Measurements from ENCODE around the gene ATOH8.
A peak's percentile ranks its signal among the peaks of the same experiment; 100 is the strongest.

ATOH8 gene

GRCh38 chr2:85787981-85788340 lies 34.2 kb downstream of the ATOH8 start:
- Histone ChIP-seq H2BK5ac (ENCODE audit: low read depth, low read length, poor library complexity, severe bottlenecking) (no peak overlapping the region), H2BK15ac (ENCODE audit: low read depth, poor library complexity, severe bottlenecking) (no peak overlapping the region), H3K36me3 (ENCODE audit: control insufficient read depth in 1 of 2, insufficient read depth in 2 of 2, low read depth in 1 of 2, low read length in 2 of 2) (peaks cover 4 to 22% of the 10 kb centered on the region in 2 experiments), H3K4me2 (ENCODE audit: low read length, poor library complexity, severe bottlenecking) (no peak overlapping the region), H3K4me1 (ENCODE audit: control insufficient read depth, insufficient read depth, low read depth, low read length) (peaks cover 33% of the 10 kb centered on the region), H3K27ac (ENCODE audit: low read length, poor library complexity, severe bottlenecking) (no peak overlapping the region), H3K14ac (ENCODE audit: low read length in 2 of 2) (no peak overlapping the region), H3K18ac (ENCODE audit: low read depth in 1 of 2, low read length in 2 of 2) (no peak overlapping the region), H3K9me3 (ENCODE audit: control insufficient read depth, low read length) (no peaks in the 10 kb centered on the region), H4K8ac (ENCODE audit: low read length) (no peak overlapping the region), H3K79me1 (replicated peaks; ENCODE audit: low read length, poor library complexity, severe bottlenecking) (no peaks in the 10 kb centered on the region), H3K4me3 (ENCODE audit: insufficient read depth in 1 of 2, low read depth in 1 of 2, low read length in 2 of 2) (no peak overlapping the region), H2AK5ac (ENCODE audit: low read length, severe bottlenecking) (no peak overlapping the region), H4K91ac (ENCODE audit: low read length) (no peak overlapping the region), H3K4ac (ENCODE audit: low read depth in 1 of 2, low read length in 2 of 2) (no peak overlapping the region), H2BK12ac (ENCODE audit: low read length in 2 of 2) (no peak overlapping the region), H3K27me3 (ENCODE audit: control insufficient read depth in 1 of 2, insufficient read depth in 1 of 2, low read length in 2 of 2) (peaks cover 5 to 9% of the 10 kb centered on the region in 2 experiments), H2AFZ (ENCODE audit: low read depth, low read length) (no peak overlapping the region), H2BK120ac (ENCODE audit: low read depth, low read length) (no peak overlapping the region), H3K9ac (ENCODE audit: low read length) (no peak overlapping the region), H3K23ac (ENCODE audit: low read length in 2 of 2) (no peak overlapping the region)
- DNase-seq = no peak
- WGBS = 95% methylated on average over 6 of the region's 6 CpGs

DNA sequence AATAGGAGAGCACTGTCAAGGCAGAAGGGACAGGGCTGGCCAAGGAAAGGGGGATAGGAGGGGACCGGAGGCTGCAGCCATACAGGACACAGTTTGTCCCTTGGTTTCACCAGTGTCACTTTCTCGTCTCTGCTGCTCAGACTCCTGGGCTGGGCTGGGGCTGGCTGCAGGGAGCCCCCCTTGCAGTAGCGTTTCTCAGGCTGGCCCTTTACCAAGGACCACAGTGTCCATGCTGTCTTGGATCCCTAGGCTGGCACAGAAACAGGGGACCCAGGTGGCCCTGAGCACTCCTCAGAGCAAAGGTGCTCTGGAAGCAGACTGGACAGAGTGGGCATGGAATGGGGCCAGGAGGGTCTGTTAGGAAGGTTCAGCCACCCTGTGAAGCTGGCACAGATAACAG lies 34.8 kb downstream of the ATOH8 start:
- H2AK5ac ChIP-seq (ENCODE audit: low read length, severe bottlenecking) = no peak overlapping the region
- H3K9ac ChIP-seq (ENCODE audit: low read length) = no peak overlapping the region
- H3K36me3 ChIP-seq (ENCODE audit: control insufficient read depth in 1 of 2, insufficient read depth in 2 of 2, low read depth in 1 of 2, low read length in 2 of 2) = peaks cover 4 to 22% of the 10 kb centered on the region in 2 experiments
- H3K4ac ChIP-seq (ENCODE audit: low read depth in 1 of 2, low read length in 2 of 2) = peak overlapping the region in 1 of 2 experiments; percentile 15
- H3K4me3 ChIP-seq (ENCODE audit: insufficient read depth in 1 of 2, low read depth in 1 of 2, low read length in 2 of 2) = no peak overlapping the region
- H3K4me2 ChIP-seq (ENCODE audit: low read length, poor library complexity, severe bottlenecking) = no peak overlapping the region
- H2BK12ac ChIP-seq (ENCODE audit: low read length in 2 of 2) = no peak overlapping the region
- H3K23ac ChIP-seq (ENCODE audit: low read length in 2 of 2) = no peak overlapping the region
- no peak overlapping the region for H4K91ac ChIP-seq (ENCODE audit: low read length)
- no peak overlapping the region for H2BK15ac ChIP-seq (ENCODE audit: low read depth, poor library complexity, severe bottlenecking)
- no peak overlapping the region for H3K18ac ChIP-seq (ENCODE audit: low read depth in 1 of 2, low read length in 2 of 2)
- no peak overlapping the region for H2AFZ ChIP-seq (ENCODE audit: low read depth, low read length)
- no peak overlapping the region for H2BK5ac ChIP-seq (ENCODE audit: low read depth, low read length, poor library complexity, severe bottlenecking)
- H4K8ac ChIP-seq (ENCODE audit: low read length) = no peak overlapping the region
- no peak overlapping the region for H3K27ac ChIP-seq (ENCODE audit: low read length, poor library complexity, severe bottlenecking)
- WGBS = 94% methylated on average over 3 of the region's 3 CpGs
- peaks cover 5 to 9% of the 10 kb centered on the region in 2 experiments for H3K27me3 ChIP-seq (ENCODE audit: control insufficient read depth in 1 of 2, insufficient read depth in 1 of 2, low read length in 2 of 2)
- H2BK120ac ChIP-seq (ENCODE audit: low read depth, low read length) = no peak overlapping the region
- no peaks in the 10 kb centered on the region for H3K79me1 ChIP-seq (replicated peaks; ENCODE audit: low read length, poor library complexity, severe bottlenecking)
- no peak overlapping the region for H3K14ac ChIP-seq (ENCODE audit: low read length in 2 of 2)
- no peaks in the 10 kb centered on the region for H3K9me3 ChIP-seq (ENCODE audit: control insufficient read depth, low read length)
- H3K4me1 ChIP-seq (ENCODE audit: control insufficient read depth, insufficient read depth, low read depth, low read length) = peaks cover 34% of the 10 kb centered on the region
- no peak for DNase-seq

- H3K27ac ChIP-seq (ENCODE audit: low read length, poor library complexity, severe bottlenecking) = no peak overlapping the region
- H3K9ac ChIP-seq (ENCODE audit: low read length) = no peak overlapping the region
- H2BK15ac ChIP-seq (ENCODE audit: low read depth, poor library complexity, severe bottlenecking) = no peak overlapping the region
- WGBS = 97% methylated on average over 4 of the region's 5 CpGs
- H3K18ac ChIP-seq (ENCODE audit: low read depth in 1 of 2, low read length in 2 of 2) = no peak overlapping the region
- H3K23ac ChIP-seq (ENCODE audit: low read length in 2 of 2) = no peak overlapping the region
- no peaks in the 10 kb centered on the region for H3K79me1 ChIP-seq (replicated peaks; ENCODE audit: low read length, poor library complexity, severe bottlenecking)
- no peak overlapping the region for H2BK5ac ChIP-seq (ENCODE audit: low read depth, low read length, poor library complexity, severe bottlenecking)
- no peak overlapping the region for H4K91ac ChIP-seq (ENCODE audit: low read length)
- H3K4ac ChIP-seq (ENCODE audit: low read depth in 1 of 2, low read length in 2 of 2) = no peak overlapping the region
- no peak overlapping the region for H2AFZ ChIP-seq (ENCODE audit: low read depth, low read length)
- H2BK12ac ChIP-seq (ENCODE audit: low read length in 2 of 2) = no peak overlapping the region
- no peak overlapping the region for H2BK120ac ChIP-seq (ENCODE audit: low read depth, low read length)
- no peak overlapping the region for H3K4me3 ChIP-seq (ENCODE audit: insufficient read depth in 1 of 2, low read depth in 1 of 2, low read length in 2 of 2)
- H3K4me2 ChIP-seq (ENCODE audit: low read length, poor library complexity, severe bottlenecking) = no peak overlapping the region
- no peak overlapping the region for H3K14ac ChIP-seq (ENCODE audit: low read length in 2 of 2)
- H3K9me3 ChIP-seq (ENCODE audit: control insufficient read depth, low read length) = no peaks in the 10 kb centered on the region
- peaks cover 5 to 9% of the 10 kb centered on the region in 2 experiments for H3K27me3 ChIP-seq (ENCODE audit: control insufficient read depth in 1 of 2, insufficient read depth in 1 of 2, low read length in 2 of 2)
- no peak overlapping the region for H4K8ac ChIP-seq (ENCODE audit: low read length)
- DNase-seq = no peak
- H2AK5ac ChIP-seq (ENCODE audit: low read length, severe bottlenecking) = no peak overlapping the region
- peaks cover 35% of the 10 kb centered on the region for H3K4me1 ChIP-seq (ENCODE audit: control insufficient read depth, insufficient read depth, low read depth, low read length)
- H3K36me3 ChIP-seq (ENCODE audit: control insufficient read depth in 1 of 2, insufficient read depth in 2 of 2, low read depth in 1 of 2, low read length in 2 of 2) = peaks cover 4 to 22% of the 10 kb centered on the region in 2 experiments
These were observed 35.5 kb downstream of the ATOH8 start for GRCh38 chr2:85789271-85789670.

- Histone ChIP-seq H2BK5ac (ENCODE audit: low read depth, low read length, poor library complexity, severe bottlenecking) (no peak overlapping the region), H2BK12ac (ENCODE audit: low read length in 2 of 2) (no peak overlapping the region), H2AK5ac (ENCODE audit: low read length, severe bottlenecking) (no peak overlapping the region), H3K27me3 (ENCODE audit: control insufficient read depth in 1 of 2, insufficient read depth in 1 of 2, low read length in 2 of 2) (peaks cover 5 to 9% of the 10 kb centered on the region in 2 experiments), H3K4me2 (ENCODE audit: low read length, poor library complexity, severe bottlenecking) (no peak overlapping the region), H3K9ac (ENCODE audit: low read length) (no peak overlapping the region), H3K36me3 (ENCODE audit: control insufficient read depth in 1 of 2, insufficient read depth in 2 of 2, low read depth in 1 of 2, low read length in 2 of 2) (peaks cover 4 to 22% of the 10 kb centered on the region in 2 experiments), H3K9me3 (ENCODE audit: control insufficient read depth, low read length) (no peaks in the 10 kb centered on the region), H2BK120ac (ENCODE audit: low read depth, low read length) (no peak overlapping the region), H2BK15ac (ENCODE audit: low read depth, poor library complexity, severe bottlenecking) (no peak overlapping the region), H3K79me1 (replicated peaks; ENCODE audit: low read length, poor library complexity, severe bottlenecking) (no peaks in the 10 kb centered on the region), H3K27ac (ENCODE audit: low read length, poor library complexity, severe bottlenecking) (no peak overlapping the region), H3K14ac (ENCODE audit: low read length in 2 of 2) (no peak overlapping the region), H4K8ac (ENCODE audit: low read length) (no peak overlapping the region), H3K23ac (ENCODE audit: low read length in 2 of 2) (no peak overlapping the region), H3K4ac (ENCODE audit: low read depth in 1 of 2, low read length in 2 of 2) (no peak overlapping the region), H3K4me3 (ENCODE audit: insufficient read depth in 1 of 2, low read depth in 1 of 2, low read length in 2 of 2) (no peak overlapping the region), H3K18ac (ENCODE audit: low read depth in 1 of 2, low read length in 2 of 2) (no peak overlapping the region), H4K91ac (ENCODE audit: low read length) (no peak overlapping the region), H3K4me1 (ENCODE audit: control insufficient read depth, insufficient read depth, low read depth, low read length) (peaks cover 36% of the 10 kb centered on the region), H2AFZ (ENCODE audit: low read depth, low read length) (no peak overlapping the region)
- no peak for DNase-seq
- WGBS = 90% methylated on average over 4 of the region's 4 CpGs
These were observed 36.2 kb downstream of the ATOH8 start for GRCh38 chr2:85790032-85790431.

Data from mesenchymal stem cell (in vitro differentiated cells and primary cell).